Raji (cell line): Measurements from ENCODE around the gene DDA1.

Source experiments
- POLR2A ChIP-seq: IDR thresholded peaks from 2 replicates; pipeline ENCODE4 v1.6.1; 2011; ENCODE audit warnings: low read depth, low read length, control low read depth; ENCODE audit not compliant: insufficient read depth

The DDA1 gene

DNA sequence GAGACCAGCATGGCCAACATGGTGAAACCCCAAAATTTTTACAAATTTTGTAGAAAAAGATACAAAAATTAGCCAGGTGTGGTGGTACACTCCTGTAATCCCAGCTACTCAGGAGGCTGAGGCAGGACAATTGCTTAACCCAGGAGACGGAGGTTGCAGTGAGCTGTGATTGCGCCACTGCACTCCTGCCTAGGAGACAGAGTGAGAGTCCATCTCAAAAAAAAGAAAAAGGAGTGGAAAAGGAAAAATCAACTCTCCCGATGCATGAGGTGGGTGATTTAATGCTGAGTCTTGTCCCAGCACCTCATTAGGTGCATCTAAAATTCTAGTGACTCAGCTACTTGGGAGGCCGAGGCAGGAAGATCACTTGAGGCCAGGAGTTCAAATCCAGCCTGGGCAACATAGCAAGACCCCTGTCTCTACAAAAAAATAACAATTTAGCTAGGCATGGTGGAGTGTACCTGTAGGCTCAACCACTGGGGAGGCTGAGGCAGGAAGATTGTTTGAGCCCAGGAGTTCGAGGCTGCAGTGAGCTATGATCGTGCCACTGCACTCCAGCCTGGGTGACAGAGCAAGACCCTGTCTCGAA, 47.8 kb downstream of the DDA1 start:
- no peak for TF ChIP-seq POLR2A

DNA sequence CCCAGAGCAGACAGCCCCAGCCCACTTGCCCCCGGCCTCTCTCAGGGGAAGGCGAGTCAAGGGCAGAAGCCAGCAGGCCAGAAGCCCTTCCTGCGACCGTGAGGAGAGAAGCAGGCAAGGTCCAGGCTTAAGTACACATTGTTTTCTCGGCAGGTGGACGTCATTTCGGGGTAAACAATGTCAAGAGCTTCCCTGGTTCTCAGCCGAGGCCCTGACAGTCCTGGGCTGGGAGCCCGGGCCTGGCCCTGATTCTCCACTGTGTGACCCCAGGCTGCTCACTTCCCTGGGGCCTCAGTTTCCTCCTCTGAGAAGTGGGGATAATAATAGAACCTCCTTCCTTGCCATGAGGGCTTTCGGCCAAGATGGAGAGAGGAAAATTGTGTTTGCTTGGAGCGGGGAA, 48.4 kb downstream of the DDA1 start:
- TF ChIP-seq POLR2A, result no peak

DNA sequence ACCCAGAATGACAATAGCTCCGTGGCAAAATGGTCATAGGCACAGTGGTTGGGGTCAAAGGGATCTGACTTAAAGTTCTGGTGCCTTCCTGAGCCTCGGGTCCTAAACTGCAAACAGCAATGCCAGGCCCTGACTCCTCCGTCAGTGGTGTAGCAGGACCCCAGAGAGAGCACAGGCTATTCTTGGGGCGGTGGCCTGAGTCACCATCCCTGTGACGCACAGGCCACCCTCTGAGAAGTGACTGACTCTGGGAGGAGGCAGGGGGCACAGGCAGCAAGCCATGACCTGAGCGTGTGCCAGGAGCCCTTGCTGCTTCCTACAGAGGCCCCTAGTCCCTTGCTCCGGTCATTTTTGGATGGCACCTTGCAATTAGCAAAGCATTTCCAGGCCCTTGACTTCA, 49.0 kb downstream of the DDA1 start:
- no peak for TF ChIP-seq POLR2A

DNA sequence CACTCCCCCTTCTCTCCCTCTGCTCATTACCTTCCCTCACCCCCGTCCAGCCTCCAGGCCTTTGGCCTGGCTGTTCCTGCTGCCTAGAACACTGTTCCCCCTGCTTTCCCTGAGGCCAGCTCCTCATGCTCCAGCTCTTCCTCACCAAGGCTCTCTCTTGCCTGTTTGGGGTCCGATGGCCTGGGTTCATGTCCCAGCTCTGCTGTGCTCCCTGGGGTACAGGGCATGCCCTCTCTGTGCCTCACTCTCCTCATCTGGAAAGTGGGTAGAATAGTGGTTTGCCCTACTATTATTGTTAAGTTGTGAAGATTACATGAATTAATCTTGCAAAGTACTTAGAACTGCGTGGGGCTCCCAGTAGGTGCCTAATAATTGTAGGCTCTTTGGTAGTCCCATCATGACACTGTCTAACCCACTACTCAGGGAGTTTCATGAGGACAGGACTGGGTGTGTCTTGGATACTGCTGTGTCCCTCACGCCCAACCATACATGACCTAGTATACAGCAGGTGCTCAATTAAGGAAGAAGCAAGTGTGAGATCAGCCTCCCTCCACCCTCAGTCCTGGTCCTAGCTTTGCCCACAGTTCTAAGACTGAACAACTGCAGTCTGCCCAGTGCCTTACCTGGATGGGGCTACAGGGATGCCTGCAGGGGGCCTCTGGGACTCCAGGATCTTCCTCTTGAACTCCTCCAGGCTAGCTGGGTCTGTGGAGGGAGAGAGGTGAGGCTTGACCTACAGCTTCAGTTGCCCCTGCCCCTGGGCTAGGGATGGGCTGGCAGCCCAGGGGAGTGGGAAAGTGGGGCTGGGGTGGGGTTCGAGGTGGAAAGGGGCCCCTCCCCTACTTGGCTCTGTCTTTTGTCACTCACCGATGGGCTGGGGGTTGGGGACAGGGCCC, 50.8 kb downstream of the DDA1 start:
- TF ChIP-seq POLR2A, result no peak

DNA sequence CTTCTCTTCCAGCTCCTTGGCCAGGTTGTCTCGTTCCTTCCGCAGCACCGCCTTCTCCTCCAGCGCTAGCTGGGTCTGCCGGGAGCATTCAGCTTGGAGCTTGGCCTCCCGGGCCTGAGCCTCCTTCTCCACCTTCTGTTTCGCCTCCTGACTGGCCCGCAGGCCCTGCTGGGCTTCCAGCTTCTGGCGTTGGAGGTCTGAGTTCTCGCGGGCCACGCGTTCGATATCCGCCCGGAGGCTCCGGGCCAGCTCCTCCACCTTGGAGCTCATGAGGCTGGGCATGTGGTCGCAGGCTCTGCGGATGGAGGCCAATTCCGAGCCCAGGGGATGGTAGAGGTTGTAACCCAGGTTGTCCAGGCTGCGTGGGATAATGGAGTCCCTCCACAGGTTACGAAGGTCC, 56.0 kb downstream of the DDA1 start:
- no peak for TF ChIP-seq POLR2A

DNA sequence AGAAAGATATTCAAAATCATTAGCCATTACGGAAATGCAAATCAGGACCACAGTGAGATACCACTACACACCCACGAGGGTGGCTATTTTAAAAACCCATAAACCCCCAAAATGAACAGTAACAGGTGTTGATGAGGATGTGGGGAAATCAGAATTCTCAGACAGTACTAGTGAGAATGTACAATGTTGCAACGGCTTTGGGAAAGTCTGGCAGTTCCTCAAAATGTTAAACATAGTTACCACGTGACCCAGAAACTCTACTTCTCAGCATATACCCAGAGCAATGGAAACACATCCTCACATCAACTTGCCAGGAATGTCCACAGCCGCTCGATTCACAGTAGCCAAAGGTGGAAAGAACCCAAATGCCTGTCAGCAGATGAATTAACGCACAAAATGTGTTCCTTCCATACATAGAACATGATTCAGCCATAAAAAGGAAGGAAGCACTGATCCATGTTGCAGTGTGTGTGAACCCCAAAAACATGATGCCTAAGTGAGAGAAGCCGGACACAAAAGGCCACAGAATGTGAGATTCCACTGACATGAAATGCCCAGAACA, 60.7 kb downstream of the DDA1 start:
- TF ChIP-seq POLR2A, result no peak
